ENCODE data around the gene AP5Z1.

The AP5Z1 gene

GRCh38 chr7:4815609-4816418 is 40.4 kb downstream of the AP5Z1 start:
- DNase-seq: peak in 1 of 10 donors; percentile 80
- intact Hi-C loops (cut with DNase I): no loop called here

GRCh38 chr7:4816419-4817080 is 41.1 kb downstream of the AP5Z1 start:
- intact Hi-C loops (cut with DNase I): no loop called here
- no peak for DNase-seq

GRCh38 chr7:4817178-4817901 is 41.9 kb downstream of the AP5Z1 start:
- DNase-seq: no peak
- intact Hi-C loops (cut with DNase I): no loop called here

- no peak for DNase-seq
- intact Hi-C loops (cut with DNase I): no loop called here
These were observed 42.8 kb downstream of the AP5Z1 start for GRCh38 chr7:4818000-4818794.

DNA sequence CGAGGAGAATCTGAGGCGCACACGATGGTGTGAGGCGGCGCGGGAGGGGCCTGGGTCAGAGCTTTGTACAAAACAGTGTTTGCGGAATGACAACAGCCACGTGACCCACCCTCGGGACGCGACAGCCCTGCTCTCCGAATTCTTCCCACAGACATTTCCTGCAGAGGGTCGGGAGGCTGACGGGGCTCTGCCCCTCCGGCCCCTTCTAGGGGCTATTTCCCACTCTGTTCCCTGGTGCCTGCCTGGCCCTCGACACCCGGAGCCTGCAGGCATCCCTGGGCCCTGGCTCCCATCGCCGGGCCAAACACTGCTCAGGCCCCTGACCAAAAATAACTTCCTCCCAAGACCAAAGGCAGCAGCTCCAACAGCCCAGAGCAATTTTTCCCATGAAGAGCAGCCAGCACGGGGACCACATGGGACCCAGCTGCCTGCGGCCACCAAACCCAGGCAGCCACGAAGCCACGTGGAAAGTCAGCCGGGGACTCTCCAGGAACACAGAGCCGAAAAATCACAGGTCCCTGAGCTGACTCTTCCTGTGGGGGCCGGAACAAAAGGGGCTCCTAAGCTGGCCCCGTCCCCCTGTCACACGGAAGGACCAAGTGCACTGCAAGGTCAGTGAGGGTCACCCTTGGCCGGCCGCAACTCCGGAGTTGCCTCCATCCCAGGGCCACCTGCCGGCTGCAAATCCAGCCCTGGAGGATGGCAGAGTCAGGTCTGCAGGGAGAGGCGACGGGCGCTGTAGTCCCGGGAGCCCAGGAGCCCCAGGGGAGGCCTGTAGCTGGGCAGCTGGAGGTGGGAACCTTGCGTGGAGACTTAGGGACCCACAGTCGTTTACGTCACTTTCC is 44.4 kb downstream of the AP5Z1 start:
- peak in 1 of 10 donors; percentile 58 for DNase-seq
- intact Hi-C loops (cut with DNase I): no loop called here

GRCh38 chr7:4820405-4820966 is 45.1 kb downstream of the AP5Z1 start:
- no peak for DNase-seq

DNA sequence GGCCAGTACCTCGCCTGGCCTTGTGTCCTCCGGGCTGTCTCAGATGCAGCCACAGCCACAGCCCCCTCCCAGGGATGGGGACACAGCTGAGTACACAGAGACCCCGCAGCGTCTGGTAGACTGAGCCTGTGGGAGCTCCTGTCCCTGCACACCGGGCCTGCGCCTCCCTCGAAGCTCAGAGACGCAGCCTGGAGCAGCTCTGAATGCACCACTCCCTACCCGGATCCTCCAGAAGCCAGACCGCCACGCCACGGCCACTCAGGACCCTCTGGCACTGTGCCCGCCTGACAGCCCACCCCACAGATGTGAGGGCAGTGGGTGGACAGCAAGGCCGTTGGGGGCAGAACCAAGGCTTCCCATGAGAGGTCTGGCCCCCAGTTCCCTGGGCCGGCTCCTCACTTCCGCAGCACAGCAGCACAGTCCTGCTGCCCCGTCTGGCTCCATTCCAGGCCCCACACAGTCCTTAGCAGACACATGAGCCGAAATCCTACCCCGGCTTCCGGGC is 45.6 kb downstream of the AP5Z1 start:
- intact Hi-C loops (cut with DNase I): no loop called here
- DNase-seq: peak in 1 of 10 donors; percentile 73

More at GRCh38 chr7:4820405-4820966, 45.1 kb downstream of the AP5Z1 start:
- intact Hi-C loops (cut with DNase I): no loop called here

GRCh38 chr7:4822677-4823076 is 47.3 kb downstream of the AP5Z1 start:
- DNase-seq: no peak
- intact Hi-C loops (cut with DNase I): no loop called here

GRCh38 chr7:4823441-4824119 is 48.2 kb downstream of the AP5Z1 start:
- DNase-seq: peak in 2 of 10 donors; percentile 61 to 63
- intact Hi-C loops (cut with DNase I): no loop called here

- DNase-seq: peak in 2 of 10 donors; percentile 62 to 83
These were observed 48.8 kb downstream of the AP5Z1 start for GRCh38 chr7:4824120-4824775.

GRCh38 chr7:4825081-4825480 is 49.7 kb downstream of the AP5Z1 start:
- peak in 2 of 10 donors; percentile 54 to 65 for DNase-seq
- intact Hi-C loops (cut with DNase I): no loop called here

More at GRCh38 chr7:4824120-4824775, 48.8 kb downstream of the AP5Z1 start:
- intact Hi-C loops (cut with DNase I): no loop called here

DNA sequence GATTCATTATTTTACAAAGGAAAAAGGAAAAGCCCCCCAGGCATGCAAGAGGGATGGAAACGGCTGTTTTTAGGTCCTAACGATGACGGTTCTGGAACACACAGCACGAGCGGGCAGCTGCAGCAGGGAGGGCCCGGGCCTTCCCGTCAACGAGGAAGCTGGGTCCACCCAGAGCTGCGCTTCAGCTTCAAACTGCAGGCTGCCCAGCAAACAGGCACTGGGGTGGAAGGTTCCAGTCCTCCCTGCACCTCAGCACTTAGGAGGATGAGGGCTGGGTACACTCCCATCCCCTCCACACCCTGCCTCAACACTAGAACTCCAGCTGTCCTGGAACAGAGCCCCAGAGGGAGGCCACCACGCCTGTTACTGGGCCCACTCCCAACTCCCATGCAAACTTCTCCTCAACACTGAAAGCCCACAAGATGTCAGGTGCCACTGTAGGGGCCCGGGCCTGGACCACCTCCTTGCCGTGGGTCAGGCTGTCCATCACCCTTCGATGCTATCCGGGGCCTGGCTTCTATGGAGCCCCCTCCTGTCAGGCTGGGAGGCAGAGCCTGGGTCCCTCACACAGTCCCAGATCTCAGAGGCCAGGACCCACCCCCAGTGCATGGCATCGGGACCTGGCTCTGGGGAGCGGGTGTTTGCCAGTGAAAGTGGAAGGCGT is 53.4 kb downstream of the AP5Z1 start:
- intact Hi-C loops (cut with DNase I): no loop called here
- peak in 1 of 10 donors; percentile 74 for DNase-seq

DNA sequence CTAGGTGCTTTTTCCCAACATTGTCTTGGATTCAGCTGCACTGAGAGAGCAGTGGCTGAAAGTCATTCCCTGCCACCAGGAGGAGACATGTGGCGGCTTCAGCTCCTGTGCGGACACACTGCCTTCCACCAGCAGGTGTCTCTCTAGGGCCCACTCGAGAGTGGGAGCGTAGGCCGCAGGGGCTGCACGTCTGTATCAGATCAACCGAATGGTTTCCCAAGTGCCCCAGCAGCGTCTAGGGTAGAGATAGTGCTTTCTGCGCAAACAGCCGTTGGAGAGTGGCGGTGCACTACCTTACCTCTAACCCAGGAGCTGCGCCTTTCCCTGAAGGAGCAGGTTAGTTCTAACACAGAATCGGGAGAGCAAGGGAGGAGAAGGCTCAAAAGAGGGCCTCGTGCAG is 54.8 kb downstream of the AP5Z1 start:
- DNase-seq: peak in 5 of 10 donors; percentile 16 to 91 (median 58)
- intact Hi-C loops (cut with DNase I): no loop called here

GRCh38 chr7:4831723-4832495 is 56.5 kb downstream of the AP5Z1 start:
- intact Hi-C loops (cut with DNase I): no loop called here
- peak in 1 of 10 donors; percentile 79 for DNase-seq

GRCh38 chr7:4832711-4833110 is 57.3 kb downstream of the AP5Z1 start:
- DNase-seq: peak in 3 of 10 donors; percentile 26 to 70 (median 29)
- intact Hi-C loops (cut with DNase I): no loop called here

- DNase-seq: peak in 3 of 10 donors; percentile 45 to 61 (median 49)
- intact Hi-C loops (cut with DNase I): no loop called here
These were observed 57.8 kb downstream of the AP5Z1 start for GRCh38 chr7:4833176-4833575.

All from posterior cingulate gyrus (tissue), 11 donors.